ENCODE results near the gene WFIKKN2.

The WFIKKN2 gene

DNA sequence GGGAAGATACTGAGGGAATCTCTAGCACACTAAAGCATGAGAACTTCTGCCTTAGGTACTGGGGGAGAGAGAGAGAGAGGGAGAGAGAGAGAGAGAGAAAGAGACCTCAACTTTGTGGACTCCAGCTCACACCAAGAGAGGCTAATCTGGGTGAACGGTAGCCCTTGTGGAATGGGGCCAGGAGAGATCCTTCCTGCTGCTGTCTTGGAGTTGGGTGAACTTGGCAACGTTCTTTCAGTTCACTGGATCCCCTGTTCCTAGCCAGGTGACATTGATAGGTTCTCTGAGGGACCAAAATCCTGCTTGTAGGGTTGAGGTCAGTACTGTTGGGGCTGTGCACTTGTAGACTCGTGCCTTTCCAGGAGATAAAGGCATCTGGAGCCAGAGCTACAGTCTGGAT lies 26.5 kb upstream of the WFIKKN2 start:
- DNase-seq (ENCODE audit: low read depth) = no peak

DNA sequence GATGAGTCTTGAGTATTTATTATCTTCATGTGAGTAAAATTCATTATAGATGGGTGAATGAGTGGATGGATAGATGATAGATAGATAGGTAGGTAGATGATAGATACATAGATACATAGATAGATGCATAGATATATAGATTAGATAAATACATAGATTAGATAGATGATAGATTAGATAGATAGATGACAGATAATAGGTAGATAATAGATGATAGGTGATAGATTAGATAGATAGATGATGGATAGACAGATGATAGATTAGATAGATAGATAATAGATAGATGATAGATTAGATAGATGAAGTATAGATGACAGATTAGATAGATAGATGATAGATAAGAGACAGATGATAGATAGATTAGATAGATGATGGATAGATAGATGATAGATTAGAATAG lies 21.8 kb upstream of the WFIKKN2 start:
- DNase-seq (ENCODE audit: low read depth) = no peak

DNA sequence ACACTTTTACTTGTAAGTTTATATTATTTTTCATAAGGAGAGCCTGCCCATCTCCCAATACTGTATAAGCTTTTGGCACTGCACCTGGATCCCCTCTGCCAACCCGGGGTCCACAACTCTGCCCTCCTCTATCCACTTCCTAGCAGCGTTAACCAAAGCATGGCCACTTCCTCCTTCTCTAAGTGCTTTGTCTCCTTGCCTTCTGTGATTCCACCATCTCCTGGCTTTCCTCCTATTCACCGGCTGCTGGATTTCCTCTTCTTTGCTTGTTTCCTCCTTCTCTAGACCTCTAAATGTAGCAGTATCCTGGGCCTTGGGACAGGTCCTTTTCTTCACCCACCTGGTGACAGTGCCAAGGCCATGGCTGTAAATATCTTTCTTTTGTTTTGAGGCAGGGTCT lies 20.0 kb upstream of the WFIKKN2 start:
- DNase-seq (ENCODE audit: low read depth) = no peak

DNA sequence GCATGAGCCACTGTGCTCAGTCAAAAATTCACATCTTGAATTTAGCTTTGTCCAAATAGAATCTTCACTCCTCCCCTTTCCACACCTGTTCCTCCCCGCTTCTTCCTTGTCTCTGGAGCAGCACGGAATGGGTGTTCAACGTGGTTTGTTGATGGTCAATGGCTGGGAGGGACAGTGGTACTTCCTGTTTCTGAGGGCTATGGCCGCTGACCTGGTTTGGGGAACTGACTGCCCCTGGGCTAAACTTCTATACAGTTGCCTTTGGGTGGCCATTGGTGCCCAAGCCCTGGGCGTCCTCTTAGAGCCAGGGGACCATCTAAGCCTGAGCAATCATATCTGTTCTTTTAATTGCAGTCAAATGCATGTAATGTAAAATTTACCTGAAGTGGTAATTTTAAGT lies 19.1 kb upstream of the WFIKKN2 start:
- no peak for DNase-seq (ENCODE audit: low read depth)

DNA sequence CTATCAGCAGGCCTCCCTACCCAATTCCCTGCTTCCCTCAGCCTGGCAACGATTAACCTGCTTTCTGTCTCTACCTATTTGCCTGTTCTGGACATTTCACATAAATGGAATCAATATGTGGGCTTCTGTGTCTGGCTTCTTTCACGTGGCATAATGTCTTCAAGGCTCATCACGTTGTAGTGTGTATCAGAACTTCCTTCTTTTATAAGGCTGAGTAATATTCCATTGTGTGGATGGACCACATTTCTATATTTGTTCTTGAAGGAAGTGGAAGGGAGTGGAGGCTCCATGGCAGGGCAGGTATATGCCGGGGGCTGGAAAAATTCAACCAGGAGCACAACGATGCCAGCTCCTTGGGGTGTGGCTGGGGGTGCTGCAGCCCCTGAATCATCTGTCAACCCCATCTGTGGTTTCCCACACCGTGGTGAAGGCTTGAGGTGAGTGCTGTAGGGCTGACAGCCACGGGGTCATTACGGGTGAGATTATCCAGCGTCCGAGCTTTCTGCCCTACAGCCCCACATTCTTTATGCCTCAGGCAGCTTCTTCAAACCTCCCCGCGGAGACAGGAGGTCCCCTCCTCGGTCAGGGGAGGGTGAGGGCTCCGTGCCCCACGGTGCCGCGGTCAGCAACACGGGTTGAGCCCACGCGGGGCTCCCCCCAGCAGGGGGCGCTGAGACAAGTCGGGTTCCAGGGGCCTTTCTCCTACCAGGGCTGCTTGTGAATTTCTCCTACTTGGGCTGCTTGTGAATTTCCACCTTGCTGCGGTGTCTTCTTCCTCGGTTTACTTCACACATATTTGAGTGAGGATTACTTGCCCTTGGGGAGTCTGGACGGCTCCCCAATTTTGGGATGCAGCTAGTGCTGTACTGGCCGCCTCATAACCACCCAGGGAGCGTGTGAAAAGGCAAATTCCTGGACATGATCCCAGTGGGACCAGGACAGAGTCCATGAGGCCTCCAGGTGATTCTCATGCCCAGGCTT lies 18.3 kb upstream of the WFIKKN2 start:
- DNase-seq (ENCODE audit: low read depth) = no peak

DNA sequence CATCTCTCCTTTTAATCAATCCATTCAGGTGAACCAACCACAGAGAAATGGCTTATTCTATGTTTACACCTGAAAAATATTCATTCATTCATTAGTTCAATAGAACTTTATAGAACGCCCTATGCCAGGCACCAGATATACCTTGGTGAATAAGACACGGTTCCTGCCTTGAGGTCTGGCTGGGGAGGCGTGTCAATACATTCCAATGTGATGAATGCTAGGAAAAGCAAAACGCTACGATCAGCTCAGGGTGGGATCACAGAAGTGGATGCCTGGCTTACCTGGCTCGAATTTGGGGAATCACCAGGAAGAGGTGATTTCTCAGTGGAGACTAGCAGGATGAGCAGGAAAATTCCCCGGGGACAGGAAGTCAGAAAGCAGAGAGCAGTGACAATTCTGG lies 17.5 kb upstream of the WFIKKN2 start:
- no peak for DNase-seq (ENCODE audit: low read depth)

DNA sequence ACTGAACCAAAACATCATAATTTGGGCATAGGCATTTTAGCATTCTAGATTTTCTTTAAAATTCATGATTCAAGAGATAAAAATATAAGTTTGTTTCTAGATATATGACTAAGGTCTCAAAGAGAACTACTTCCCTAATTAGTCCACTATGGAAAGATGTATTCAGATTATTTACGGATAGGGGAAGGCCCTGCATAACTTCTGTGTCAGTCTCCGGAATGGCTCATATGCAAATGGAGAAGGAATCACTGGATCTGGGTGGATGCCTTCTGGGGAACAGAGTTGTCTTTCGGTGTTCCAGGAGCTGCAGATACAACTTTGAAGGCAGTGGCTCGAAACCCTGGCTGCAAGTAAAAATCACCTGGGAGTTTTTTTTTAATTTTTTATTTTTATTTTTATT lies 17.1 kb upstream of the WFIKKN2 start:
- DNase-seq (ENCODE audit: low read depth) = no peak

DNA sequence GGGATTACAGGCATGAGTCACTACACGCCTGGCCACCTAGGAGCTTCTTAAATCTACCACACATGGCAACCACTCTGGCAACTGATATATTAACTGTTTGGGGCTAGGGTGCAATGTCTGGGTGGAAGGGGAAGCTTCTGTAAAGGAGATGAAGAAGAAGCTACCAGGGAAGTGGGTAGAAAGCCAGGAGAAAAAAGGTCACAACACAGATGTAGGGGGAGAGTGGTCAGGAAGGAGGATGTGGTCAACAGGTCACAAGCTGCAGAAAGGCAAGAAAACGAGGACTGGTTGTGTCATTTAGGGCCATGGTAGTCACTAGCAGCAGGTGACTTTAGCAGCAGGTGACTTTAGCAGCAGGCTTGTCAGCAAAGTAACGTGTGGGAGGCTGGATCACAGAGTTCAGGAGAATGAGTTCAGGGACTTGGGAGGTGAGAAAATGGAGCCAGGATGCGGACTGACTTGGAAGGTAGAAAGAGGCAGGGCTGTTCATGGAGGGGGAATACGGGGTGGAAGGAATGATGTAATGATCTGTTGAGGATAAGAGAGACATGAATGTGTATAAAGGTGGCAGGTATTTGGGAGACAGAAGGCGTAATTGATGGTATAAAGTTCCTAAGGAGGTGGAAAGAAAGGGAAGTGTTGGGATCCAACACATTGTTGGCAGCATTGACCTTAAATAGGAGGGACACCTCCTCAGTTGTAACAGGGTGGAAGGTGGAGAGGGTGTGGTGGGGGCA lies 16.3 kb upstream of the WFIKKN2 start:
- DNase-seq (ENCODE audit: low read depth) = no peak

DNA sequence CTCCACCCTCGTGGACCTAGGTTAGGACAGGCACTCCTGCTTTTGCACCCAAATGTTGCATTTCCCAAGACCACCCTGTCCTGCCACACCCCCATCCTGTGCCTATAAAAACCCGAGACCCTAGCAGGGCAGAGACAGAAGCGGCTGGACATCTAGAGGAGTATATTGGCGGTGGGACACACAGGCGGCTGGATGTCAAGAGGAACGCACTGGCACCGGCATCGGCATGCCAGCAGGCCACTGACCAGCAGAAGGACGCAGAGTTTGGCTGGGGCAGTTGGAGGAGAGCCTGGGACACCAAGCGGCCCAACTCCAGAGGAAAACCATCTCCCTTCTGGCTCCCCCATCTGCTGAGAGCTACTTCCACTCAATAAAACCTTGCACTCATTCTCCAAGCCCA lies 14.7 kb upstream of the WFIKKN2 start:
- no peak for DNase-seq (ENCODE audit: low read depth)

DNA sequence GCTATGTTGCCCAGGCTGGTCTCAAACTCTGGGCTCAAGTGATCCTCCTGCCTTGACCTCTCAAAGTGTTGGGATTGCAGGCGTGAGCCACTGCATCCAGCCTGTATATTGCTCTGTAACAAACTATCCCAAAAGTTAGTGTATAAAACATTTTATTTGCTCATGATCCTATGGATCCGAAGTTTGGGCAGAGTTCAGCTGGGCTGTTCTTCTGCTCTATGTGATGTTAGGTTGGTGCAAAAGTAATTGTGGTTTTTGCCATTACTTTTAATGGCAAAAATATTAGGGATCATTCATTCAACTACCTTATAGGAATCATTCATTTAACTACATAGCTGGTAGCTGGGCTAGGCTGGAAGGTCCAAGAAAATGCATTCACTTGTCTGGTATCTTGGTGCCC lies 12.8 kb upstream of the WFIKKN2 start:
- no peak for DNase-seq (ENCODE audit: low read depth)

DNA sequence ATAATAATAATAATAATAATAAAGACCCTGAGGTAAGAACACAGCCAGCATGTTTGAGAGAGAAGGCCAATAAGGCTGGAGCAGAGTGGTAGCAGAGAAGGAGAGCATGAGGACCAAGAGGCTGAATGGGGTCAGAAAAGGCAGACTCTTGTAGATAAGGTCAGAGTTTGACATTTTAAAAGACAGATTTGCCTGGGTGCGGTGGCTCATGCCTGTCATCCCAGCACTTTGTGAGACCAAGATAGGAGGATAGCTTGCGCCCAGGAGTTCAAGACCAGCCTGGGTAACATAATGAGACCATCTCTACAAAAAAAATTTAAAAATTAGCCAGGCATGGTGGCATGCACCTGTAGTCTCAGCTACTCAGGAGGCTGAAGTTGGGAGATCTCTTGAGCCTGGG lies 11.0 kb upstream of the WFIKKN2 start:
- no peak for DNase-seq (ENCODE audit: low read depth)

DNA sequence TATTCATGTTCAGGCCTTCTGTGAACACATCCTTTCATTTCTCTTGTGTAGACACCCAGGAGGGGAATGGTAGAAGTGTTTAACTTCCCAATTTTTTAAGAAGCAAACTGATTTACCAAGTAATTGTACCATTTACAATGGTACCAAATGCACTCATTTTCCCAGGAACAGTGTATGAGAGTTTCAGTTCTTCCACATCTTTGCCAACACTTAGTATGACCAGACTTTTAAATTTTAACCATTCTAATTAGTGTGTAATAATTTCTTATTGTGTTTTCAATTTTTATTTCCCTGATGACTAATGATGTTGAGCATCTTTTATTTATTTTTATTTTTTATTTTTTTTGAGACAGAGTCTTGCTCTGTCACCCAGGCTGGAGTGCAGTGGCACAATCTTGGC lies 10.2 kb upstream of the WFIKKN2 start:
- no peak for DNase-seq (ENCODE audit: low read depth)

DNA sequence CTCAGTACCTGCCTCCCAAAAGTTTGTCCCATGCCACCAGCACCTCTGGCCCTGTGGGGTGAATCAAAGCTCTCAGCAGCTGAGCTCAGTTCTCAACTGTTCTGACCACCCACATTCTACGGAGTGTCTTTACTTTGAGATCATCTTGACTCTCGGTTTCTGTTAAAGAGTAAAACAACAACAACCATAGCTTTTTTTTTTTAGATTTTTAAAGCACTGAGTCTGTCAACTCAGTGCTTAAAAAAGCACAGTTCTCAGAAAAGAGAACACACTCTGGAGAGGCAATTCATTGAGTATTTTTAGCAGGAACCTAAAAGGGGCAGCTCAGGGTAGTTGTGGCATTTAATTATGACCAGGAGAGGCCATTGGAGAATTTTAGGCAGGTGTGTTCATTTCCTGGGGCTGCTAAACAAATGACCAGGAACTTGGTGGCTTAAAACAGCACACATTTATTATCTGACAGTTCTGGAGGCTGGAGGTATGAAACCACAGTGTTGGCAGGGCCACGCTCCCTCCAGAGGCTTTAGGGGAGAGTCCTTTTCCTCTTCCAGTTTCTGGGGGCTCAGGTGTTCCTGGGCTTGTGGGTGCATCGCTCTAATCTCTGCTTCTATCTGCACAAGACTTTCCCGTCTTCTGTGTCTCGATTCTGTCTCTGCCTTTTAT lies 6.7 kb upstream of the WFIKKN2 start:
- DNase-seq (ENCODE audit: low read depth) = no peak

DNA sequence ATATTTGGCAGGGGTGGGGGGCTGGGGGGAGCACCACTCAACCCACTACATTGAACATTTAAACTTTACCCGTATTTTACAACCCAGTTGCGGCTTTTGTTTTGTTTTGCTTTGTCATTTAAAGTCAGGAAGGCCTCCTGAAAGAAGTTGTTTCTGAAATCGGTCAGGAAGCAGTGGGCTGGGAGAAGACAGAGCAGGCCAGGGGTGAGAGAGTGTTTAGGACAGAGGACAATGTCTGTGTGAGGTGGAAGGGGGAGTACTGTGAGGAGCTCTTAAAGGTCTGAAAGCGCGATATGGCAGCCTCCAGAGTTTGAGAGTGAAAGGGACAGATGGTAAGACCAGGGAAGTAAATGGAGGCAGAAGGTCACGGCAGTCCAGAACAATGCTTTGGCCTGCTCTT lies 6.1 kb upstream of the WFIKKN2 start:
- DNase-seq (ENCODE audit: low read depth) = no peak

DNA sequence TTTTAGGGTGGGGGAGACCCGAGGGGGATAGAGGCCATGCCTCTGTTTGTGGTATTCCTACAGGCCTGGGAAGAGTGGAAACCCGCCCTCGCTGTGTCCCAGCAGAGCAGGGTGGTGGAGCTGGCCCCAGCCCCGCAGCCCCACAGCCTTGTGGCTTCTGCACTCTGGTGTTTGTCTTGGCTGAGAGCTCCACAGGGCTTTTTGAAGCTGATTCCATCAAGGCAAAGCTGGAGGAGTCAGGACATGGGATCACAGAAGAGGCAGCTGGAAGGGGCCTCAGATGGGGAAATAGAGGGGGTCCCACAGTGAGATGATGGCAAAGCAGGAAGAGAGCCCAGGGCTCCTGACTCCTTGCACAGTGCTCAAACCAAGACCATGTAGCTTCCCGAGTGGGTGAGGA lies 5.0 kb upstream of the WFIKKN2 start:
- no peak for DNase-seq (ENCODE audit: low read depth)

DNA sequence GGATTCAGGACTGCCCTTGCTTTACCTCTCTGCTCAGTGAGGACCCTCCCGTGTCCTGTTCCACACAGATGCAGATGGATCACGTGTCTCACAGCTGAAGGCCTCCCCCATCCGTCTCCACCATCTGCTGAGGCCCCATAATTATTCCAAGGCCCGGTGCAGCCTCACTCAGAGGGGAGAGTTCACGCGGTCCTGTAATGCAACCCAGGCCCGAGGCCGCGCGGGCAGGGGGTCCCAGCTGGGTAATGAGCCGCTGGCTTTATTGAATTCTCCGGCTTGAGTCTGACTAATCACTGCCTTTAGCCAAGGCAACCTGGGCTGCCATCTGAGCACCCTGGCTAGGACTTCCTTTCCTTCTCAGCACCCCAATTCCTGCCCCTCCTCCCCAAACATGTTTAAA lies 4.4 kb upstream of the WFIKKN2 start:
- no peak for DNase-seq (ENCODE audit: low read depth)

DNA sequence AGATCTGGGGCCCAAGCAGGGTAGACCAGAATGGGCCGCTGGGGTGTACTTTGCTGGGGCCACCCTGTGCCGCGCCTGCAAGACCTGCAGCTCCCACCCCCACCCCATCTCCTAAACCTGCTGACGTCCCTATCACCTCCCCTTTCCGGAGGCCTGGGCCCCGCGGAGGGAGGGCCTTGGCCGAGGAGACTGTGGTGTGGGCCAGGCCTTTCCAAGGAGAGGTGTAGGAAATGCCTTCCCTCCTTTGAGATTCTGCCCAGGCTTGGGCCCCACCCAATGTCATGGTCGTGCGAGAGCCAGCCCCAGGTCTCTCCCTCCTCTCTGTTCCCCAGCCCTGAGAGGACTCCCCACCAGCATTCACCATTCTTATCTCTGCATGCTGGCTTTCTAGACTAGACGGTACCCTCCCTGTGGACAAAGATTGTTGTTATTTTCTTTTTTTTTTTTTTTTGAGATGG lies 3.9 kb upstream of the WFIKKN2 start:
- DNase-seq (ENCODE audit: low read depth) = no peak

DNA sequence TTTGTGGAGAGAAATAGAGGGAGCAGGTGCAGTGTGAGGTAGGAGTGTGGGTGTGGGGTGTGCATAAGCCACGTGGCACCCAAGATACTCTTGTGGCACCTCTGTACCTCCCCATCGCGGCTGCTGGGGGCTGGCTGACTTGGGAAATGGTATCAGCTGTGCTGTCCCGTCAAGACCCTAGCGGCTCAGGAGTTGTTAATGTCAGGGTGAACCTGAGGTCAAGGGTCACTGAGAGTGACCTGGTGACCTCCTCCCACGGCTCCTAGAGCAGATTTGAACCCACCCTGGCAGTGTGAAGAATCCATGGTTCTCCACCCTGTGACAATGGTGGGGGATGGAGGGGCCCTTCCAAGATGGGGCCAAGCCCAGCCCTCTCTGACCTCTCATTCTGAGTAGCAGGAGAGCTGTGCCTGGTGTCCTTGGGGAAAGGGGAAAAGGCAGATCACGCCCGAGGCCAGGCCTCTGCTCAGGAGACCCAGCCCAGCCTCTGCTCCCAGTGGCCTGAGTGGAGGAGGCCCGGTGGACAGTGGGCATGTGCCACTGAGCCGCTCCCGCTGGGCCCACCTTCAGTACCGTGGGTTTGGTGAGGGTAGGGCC lies 3.0 kb upstream of the WFIKKN2 start:
- no peak for DNase-seq (ENCODE audit: low read depth)

DNA sequence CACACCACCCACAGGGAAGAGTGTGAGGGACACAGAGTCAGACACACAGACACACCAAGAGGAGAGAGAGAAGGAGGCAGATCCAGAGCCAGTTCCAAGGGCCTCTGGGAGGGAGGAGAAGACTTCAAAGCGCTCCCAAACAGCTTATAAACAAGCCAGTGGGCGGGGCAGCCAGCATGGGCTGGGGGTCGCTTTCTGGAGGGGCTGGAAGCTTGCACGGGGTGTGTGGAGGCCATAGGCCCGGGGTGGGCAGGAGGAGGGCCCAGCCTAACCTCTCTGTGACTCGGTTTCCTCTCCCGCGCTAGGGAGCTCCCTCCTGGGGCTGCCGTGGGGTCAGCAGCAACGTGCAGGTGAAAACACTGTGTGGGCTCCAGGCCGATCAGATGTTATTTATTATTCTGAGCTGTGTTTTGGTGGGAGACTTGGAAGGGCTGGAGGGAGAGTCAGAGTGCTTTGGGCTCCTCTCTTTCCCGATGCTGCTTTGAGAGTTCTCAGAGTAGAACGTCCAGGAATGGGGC lies 2.5 kb upstream of the WFIKKN2 start:
- no peak for DNase-seq (ENCODE audit: low read depth)

DNA sequence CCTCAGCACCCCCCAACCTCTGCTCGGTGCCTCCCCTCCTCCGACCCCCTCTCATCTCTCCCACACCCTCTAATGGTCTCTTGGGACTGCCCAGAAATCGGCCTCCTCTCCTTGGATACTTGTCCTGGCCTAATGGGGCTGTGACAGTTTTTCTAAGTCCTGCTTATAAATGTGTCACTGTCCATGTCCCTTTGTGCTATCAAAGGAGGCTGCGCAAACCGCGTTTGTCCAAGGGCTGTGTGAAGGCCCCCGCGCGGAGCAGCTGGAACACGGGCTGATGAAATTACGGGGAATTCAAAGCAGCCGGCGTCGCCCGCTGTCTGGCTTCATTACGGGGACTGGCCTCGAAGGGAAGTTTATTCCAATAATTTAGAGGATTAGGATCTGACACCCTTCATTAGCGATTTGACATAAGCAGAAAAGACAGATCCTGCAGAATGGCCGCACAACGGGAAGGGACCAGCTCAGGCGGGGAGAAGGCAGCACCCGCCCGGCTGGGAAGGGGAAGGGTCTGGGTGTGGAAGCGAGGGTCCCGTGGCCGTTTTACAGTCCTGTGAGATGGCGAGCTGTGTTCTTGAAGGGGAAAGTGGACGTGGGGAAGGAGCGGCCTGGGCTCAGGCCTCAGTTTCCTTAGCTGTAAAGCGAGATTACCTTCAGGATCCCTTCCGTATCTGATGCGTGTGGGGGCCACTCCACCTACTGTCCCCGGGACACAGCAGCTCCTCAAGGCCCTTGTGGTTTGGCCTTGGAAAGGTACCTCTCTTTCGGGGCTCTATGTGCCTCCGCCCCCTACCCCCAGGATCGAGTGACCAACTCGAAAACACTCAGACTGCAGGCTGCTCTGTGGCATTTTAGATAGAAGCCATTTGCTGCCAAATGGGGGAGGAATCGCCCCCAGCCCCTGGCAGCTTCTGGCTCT lies 1.6 kb upstream of the WFIKKN2 start:
- no peak for DNase-seq (ENCODE audit: low read depth)
